Measurements from ENCODE around the gene XRN2.

Gene XRN2

DNA sequence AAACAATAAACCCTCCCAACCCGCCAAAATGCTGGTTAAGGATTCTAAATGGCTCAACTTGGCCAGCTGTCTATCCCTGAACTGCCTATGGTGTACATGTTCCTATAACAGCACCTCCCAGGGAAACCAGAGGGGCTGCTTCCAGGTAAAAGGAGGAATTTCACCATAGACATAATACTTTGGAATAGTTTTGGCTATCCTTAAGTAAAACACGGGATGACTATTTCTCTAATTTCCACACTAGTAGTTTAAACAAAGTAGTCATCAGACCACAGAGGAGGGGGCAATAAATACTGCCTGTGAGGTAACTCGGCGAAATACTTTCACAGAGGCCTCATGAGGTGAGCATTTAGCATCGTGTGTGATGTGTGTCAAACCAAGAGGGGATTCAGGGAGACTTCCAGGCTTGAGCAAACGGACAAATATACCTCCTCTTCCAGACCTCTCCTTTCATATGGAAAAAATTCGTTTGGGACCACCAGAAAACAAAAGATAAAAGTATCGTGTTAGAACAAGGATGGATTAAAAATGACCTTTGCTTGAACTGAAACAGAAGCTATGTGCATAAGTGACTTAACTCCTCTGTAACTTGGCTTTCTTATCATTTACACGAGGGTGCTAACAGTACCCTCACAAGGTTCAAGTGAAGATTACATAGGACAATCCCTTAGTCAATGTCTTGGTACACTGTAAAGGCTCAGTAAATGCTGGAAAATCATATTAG, 1.0 kb upstream of the XRN2 start:
- DNase-seq: no peak

DNA sequence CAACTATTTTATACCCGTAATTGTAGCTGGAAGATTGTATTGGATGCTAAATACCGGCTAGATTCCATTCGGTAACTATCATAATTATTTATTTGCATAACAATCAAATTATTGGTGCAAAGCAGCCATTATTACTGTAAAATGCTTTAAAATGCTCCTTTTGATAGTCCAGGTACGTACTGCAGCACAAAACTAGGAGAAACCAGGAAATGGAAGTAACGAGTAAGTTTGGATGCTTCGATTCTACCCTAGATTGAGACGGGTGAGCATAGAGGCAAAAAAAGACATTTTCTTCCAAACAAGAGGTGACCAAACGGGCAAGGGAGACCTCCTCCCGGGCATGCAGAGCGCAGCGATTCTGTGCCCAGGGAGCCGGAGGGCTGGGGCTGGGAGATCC, 469 bp upstream of the XRN2 start:
- DNase-seq: no peak

DNA sequence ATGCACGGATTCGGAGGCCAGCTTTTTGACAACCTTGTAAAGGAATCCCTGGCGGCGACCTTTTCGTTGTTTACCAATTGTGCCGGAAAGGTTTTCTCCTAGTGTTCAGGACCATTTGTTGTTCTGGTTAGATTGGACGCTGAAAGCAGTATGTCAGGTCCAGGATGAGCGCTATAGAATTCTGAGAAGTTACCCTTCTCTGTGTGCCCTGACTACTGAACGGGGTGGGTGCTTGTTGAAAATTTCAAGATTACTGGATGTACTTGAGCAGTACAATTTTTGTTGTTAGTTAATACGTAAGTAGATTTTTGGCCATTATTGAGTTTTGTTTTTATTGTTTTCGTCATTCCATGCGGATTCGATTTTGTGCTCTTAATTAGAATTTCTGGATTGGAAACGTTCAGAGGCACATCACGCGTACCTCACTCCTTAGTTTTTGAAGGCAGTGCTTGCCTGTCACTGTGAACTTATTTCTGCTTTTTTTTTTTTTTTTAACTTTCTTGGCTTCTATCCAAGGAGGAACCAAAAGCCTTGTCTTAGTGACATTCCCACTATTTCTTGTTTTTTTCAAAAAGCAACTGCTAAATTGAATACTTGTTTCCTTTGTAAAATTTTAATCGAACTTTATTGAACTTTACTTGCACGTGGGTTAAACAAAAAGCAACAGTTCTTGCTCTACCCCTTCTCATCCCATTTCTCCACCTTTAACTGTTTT, 898 bp downstream of the XRN2 start:
- peak; percentile 77 for DNase-seq

DNA sequence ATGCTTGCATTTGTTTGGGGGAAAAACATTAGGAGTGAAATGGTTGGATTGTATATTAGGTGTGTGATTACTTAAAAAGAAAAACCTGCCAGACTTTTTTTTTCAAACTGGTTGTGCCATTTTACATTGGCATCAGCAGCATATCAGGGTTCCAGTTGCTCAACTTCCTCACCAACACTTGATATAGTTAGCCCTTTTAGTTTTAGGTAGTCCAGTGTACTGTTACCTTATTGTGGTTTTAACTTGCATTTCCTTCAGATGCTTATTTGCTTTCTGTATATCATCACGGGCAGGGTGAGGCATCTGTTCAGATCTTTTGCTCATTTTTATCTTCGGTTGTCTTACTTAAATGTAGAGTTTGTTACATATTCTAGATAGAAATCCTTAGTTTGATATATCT, 5.2 kb downstream of the XRN2 start:
- no peak for DNase-seq

DNA sequence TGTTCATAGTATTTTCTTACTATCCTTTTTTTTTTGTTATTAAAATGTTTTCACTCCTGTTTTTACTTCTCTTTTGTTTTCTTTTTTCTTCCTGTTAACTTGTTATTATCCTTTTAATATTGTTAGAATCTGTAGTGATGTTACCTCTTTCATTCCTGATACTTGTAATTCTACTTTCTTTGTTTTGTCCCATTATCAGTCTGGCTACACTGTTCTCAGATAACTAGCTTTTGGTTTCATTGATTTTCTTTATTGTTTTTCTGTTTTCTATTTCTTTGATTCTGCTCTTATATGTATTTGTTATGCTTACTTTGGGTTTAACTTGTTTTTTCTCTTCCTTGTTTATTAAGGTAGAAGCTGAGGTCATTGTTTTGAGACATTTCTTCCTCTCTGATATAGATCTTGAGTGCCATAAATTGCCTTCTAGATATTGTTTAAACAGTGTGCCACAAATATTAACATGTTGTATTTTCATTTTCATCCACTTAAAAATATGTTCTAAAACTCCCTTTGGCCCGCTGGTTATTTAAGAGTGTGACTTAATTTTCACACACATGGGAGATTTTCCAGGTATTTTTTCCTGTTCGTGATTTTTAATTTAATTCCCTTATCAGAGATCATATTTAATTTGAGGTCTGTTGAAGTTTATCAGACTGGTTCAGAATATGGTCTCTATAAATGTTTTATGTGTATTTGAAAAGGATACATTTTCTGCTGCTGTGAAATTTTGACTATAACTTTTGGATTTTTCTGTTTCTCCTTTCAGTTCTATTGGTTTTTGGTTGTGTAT, 6.7 kb downstream of the XRN2 start:
- no peak for DNase-seq

DNA sequence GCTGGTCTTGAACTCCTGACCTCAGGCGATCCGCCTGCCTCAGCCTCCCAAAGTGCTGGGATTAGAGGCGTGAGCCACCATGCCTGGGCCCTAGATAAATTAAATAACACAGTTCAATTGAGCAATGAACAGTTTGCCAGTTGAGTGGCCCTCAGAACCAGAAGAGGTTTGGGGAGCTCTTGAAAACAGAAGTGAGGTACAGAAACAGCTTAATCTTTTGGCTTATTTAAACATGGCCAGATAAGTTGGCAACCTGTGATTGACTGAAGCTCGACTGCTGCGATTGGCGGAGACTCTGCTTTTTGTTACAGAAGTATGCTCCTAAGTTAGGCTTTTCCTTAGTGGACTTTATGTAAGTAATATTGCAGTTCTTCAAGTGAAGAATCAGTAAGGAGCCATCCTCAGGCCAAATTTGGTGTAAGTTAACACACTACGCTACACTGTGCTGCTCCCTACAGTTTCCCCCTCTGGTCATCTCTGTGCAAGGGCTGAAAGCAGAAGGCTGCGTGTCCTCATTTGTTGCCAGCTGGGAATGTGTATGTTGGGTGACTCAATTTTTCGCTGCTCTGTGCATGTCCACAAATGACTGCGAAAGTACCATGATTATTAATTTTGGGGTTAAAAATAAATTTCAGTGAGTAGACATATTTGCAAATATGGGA, 9.8 kb downstream of the XRN2 start:
- DNase-seq: no peak

DNA sequence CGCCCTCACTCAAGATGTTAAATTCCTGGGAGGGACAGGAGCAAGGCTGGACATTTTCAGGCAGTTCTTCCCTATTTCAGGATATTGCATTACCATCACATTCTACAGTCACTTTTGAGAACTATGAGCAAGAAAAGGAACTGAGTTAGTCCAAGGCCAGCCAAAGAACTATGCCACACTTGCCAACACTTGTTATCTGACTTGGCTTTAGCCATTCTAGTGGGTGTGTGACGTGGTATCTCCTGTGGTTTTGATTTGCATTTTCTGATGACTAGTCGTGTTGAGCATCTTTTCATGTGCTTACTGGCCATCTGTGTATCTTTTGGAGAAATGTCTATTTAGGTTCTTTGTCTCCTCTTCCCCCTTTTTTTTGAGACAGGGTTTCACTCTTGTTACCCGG, 12.0 kb downstream of the XRN2 start:
- DNase-seq: no peak

DNA sequence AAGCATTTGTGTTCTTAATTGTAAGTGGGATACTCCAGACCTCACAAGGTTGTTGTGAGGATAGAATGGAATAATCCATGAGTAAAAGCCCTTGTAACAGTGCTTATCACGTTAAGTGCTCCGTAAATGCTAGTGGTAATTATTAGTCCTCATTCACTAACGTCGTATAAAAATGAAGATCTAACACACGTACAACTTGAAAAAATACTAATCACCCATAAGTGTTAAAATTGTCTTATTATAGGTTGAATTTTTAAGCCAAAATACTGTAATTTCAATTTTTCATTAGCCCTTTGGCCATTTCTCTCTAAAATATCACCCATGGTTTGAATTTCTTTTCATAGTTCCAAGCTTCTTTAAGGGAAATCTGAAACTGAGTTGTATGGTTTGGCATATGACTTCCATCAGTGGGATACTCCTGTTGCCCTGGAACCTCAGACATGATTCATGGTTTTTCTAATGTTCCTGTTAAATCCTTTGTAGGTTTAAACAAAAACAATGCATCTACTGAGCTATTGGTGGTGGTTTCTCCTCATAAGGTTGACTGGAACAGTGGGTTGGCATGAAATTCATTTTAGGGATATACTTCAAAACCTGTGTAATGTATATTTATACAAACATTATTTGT, 19.1 kb downstream of the XRN2 start:
- DNase-seq: no peak

DNA sequence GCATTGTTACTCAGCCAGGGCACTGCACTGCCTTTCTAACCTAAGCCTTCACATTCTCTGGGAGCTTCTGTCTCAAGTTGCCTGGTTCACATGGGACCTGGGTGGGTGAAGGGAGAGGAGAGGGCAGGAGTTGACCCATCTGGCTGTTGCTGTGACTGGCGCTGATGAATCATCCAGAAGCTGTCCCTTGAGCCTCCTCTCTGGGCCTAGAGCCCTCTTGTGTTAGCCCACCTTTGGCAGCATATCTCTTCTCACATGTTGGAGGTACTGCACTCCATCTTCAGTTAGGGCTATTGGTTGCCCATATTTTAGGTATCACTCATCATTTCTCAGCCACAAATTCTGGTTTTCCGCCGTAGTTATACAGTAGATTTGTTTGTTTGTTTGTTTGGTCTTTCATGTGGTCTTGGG, 19.8 kb downstream of the XRN2 start:
- no peak for DNase-seq

DNA sequence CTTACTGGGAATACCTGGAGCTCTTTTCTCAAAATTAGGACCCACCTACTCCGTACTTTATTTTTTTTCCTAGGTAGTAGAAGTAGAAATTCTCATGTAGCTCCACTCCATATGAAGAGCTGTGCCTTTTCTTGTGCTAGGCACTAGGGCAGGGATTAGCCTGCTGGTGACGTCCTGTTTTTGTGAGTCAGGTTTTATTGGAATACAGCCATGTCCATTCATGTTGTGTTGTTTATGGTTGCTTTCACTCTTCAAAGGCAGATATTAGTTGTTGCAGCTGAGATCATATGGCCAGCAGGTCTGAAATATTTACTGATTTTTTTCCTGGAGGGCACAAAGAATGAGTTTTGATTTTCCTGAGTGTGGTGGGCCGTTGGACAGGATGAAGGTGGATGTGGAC, 20.5 kb downstream of the XRN2 start:
- DNase-seq: no peak

DNA sequence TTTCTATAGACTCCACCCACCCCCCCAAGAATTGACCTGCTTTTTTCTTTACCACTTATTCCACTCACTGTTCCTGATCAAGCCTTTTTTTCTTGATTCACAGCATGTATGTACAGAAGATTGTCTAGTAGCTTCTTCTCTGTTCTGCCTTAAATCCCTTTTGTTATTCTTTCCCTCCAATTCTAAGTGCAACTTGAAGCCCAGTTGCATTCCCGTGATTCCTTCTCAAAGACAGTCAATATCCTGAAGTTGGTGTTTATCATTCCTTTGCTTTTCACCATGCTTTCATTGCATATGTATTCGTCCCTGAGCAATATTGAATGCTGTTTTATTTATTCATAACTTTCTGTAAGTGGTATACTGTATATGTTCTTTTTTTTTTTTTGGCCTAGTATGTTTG, 21.0 kb downstream of the XRN2 start:
- DNase-seq: no peak

DNA sequence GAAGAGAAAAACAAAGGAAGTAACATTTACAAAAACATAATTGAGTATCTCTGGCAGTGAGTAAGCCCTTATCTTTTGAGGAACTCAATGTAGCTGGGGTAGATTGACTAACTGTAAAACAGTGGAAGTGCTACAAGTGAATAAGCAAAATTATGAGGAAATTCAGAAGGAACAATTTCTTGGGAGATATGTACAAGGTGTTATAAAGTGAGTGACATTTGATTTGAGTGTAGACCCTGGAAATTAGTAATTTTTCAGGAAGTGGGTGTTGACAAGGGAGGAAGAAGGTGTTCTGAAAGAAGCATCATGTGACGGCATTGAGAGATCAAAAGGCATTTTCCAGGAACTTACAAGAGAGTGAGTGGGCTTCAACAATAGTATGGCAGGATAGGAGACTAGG, 22.2 kb downstream of the XRN2 start:
- no peak for DNase-seq

DNA sequence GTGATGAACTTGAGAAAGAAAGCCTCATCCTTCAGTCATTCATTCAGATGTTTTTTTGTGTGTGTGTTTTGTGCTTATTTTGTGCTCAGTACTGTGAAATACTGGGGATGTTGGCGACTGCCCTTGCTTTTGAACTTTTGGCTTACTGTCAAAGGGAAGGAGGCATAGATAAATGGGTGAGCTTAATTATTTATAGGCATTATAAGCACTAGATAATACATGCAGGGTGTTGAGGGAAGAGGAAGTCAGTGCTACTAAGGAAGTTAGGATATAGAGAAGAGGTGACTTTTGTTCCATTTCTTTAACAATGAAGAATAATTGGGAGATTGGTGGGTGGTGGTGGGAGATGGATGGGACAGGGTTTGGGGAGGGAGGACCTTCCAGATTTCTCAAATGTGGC, 23.6 kb downstream of the XRN2 start:
- no peak for DNase-seq

DNA sequence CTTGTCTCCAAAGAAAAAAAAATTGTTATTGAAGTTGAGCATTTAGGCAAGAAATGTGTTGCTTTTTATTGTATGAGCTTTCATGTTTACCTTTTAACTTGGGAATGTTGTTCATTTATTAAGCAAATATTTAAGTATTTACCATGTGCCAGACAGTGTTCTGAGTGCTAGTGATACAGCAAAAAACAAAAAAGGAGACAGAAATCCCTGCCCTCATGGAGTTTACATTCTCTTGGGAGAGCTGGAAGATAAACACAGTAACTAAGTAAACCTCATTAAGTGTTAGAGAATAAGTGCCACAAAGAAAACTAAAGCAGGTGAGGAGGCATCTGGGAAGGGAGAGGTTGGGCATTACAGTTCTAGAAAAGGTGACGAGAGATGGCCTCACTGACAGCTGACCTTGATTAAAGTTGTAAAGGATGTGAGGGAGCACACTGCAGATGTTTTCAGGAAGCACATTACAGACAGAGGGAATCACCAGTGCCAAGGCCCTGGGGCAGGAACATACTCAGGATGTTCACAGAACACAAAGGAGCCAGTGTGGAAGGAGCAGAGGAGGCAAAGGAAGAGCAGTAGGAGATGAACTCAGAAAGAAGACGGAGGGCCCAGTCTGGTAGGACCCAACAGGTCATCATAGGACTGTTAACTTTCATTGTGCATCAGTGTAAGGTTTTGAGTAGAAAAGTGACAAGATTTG, 33.5 kb downstream of the XRN2 start:
- no peak for DNase-seq

DNA sequence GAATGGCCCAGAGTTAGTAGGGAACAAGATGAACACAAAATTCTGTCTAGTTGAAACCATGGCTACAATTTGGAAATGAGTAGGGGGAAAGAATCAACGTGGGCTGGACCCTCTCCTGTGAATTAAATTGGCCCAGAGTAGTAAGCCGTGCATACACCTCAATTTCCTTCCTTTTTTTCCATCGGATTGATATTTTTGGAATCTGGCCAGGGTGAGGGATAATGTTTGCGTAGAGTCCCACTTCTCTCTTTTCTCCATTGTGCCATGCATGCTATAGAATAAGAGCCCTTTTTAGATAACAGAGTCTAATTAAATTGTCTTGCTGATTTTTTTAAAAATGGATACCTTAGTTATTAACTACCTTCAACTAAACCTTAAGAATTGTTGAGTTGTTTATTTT, 35.2 kb downstream of the XRN2 start:
- DNase-seq: no peak

DNA sequence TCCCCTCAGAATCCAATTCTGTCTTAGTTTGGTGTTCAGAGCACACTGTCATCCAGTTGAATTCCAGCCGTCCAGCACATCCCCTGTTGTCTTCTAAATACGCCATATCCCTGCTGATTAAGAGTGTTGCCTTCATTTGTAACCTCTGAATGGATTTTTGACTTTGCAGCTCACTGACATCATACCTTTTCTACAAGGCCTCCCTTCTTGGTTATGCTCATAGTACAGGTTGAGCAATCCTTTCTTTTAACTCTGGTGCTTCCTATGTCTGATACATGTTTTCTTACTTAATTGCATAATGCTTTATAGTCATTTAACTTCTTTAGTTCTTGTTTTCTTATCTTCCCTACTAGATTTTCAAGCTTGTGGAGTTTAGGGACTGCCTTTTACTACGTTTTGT, 36.4 kb downstream of the XRN2 start:
- DNase-seq: no peak

DNA sequence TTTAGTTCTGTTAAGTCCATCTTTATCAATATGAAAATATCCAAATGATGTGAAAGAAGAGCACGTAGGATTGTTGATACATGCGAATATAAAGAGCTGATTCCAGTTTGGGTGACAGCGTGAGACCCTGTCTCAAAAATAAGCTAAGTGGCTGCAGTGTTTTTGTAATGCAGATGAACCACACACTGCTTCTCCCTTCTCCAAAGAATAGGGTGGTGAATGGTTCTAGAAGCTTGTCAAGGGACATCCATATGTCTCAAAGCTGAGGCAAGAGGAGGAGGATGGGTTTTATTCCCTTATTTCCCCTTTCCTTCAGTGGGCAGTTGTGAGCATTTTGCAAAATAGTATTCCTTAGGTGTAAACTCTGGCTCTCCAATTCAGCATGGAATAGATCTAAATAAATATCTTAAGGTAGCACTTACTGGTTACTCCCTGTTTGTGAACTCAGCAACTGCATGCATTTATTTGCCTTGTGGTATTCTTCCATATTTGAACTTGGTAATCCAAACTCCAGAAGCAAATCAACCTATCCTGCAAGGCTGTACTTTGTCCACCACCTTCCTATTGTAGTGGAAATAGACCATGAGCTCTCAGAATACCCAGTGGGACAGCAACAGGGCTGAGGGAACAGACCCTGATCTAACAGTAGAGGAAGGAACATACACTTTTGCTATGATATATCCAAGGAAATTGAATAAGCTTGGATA, 38.0 kb downstream of the XRN2 start:
- no peak for DNase-seq

DNA sequence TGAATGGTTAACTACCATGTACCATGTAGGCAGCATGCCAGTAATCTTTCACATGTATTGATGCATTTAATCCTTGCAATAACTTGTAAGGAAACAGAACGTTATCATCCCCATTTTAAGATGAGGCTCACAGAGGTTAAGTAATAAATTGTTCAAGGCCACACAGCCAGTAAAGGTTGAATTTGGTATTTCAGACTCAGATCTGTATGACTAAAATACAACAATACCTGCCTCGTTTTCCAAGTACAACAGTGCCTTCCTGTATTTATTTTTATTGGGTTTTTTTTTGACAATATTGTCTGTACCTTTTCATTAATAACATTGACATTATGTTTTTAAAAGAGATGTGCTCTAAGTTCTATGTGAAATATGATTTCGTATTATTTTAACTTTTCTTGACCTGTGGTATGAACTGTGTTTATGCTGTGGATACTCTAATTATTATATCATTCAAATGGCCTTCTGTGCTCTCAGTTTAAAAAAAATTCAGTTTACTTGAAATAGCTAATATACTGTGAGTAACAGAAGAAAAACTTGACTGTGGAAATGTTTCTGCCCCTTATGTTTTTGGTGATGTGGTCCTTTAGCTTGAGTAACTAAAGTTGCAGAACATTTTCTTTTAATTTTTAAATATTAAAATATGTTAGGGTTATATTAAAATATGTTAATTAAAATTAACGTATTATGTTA, 39.7 kb downstream of the XRN2 start:
- DNase-seq: no peak

DNA sequence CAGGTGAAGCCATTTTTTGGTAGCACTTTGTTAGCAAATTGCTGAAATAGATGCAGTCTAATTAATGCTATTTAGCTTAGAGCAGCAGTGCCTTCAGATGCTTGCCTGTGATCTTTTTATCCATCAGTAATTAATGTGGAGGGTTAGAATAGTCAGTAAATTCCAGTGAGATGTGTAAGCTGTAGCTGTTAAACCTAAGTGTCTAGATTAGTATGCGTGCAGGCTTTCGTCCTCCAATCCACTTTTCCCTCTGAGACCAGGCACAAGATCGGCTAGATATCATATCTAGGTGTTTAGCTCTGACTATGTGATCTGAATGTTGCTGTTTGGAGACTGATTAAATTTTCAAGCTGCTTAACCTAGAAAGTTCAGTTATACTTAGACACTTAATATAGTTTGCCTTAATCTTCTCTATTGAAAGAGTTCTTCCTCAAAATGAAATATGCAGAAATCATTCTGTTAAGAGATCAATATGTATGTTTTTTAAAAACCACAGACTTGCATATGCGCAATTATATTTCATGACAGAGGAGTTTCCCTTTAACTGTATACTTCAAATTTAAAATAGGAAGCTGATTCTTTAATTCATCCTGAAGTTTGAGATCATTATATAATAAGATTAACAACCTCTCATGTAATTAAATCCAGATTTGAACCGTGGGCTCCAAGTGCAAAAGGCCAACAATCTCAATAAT, 41.2 kb downstream of the XRN2 start:
- no peak for DNase-seq

DNA sequence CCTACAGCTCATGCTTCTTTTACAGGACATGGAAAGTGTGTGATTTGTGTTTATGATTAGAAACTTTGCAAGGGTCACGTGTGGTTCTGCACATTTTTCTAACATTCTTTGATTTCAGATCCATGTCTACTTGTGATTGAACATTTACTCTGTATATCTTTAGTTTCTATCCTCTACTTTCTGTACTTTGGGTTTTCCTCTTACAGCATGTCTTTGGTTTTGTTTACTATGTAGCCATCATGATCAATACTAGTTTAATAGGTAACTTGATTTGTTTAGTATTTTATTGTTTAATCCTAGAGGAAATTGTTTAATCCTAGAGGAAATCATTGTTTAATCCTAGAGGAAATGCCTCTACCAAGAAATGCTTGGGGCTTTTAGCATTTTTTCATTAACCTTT, 41.8 kb downstream of the XRN2 start:
- DNase-seq: no peak
